Tibial artery (tissue), 4 donors: Measurements from ENCODE around the gene NTPCR.

ENCODE experiments used
- DNase-seq, 2 donors: peaks; one replicate each; pipeline ENCODE4 v3.0.0-alpha.2; 2019
- H3K27ac ChIP-seq, 2 donors: fragments of 200-600 bp; sonication (generic) in 1 of 2; 1 replicate in 1 of 2; 2 replicates in 1 of 2; pipeline ENCODE4 v1.5.1; 2018 to 2019; ENCODE audit warnings: mild to moderate bottlenecking in 1 of 2
- H3K27me3 ChIP-seq, 2 donors: fragments of 200-600 bp; sonication (generic) in 1 of 2; one replicate each; pipeline versions ENCODE4 v1.5.1 to v1.6.0; 2016 to 2019
- H3K36me3 ChIP-seq, 3 donors: fragments of 200-600 bp; sonication (generic) in 2 of 3; one replicate each; pipeline ENCODE4 v1.5.1; 2016 to 2019; ENCODE audit warnings: mild to moderate bottlenecking in 2 of 3
- H3K4me1 ChIP-seq, 4 donors: fragments of 200-600 bp; sonication (generic) in 2 of 4; 1 replicate in 3 of 4; 2 replicates in 1 of 4; pipeline ENCODE4 v1.5.1; 2016 to 2019
- H3K4me3 ChIP-seq, 2 donors: fragments of 200-600 bp; sonication (generic) in 1 of 2; 1 replicate in 1 of 2; 2 replicates in 1 of 2; pipeline ENCODE4 v1.5.1; 2018 to 2019; ENCODE audit warnings: mild to moderate bottlenecking in 2 of 2
- H3K9me3 ChIP-seq, 3 donors: fragments of 200-600 bp; sonication (generic) in 1 of 3; one replicate each; pipeline ENCODE4 v1.5.1; 2016 to 2019
- CTCF ChIP-seq, 2 experiments: fragments of 200-600 bp in 1 of 2; fragments of 450-650 bp in 1 of 2; IDR thresholded peaks; one replicate each; pipeline ENCODE4 v1.5.1; 2017 to 2019; ENCODE audit warnings: antibody characterized with exemption in 2 of 2, mild to moderate bottlenecking in 1 of 2, moderate library complexity in 1 of 2
- intact Hi-C: fragments of 100-400 bp; cut with DNase I; formaldehyde crosslinking; loops from one replicate; pipeline ENCODE4 v1.15.0; 2023; ENCODE audit warnings: low total_unique reads

Gene NTPCR

GRCh38 chr1:232988572-232989040, 38.2 kb downstream of the NTPCR start:
- H3K4me1 ChIP-seq, result no peaks in the 10 kb centered on the region
- no peaks in the 10 kb centered on the region for H3K27me3 ChIP-seq
- H3K27ac ChIP-seq, result no peak overlapping the region
- no peaks in the 10 kb centered on the region for H3K9me3 ChIP-seq
- no peak overlapping the region for H3K4me3 ChIP-seq
- no peak for DNase-seq
- H3K36me3 ChIP-seq, result peaks cover 0 to 54% (median 4%) of the 10 kb centered on the region in 3 donors
- intact Hi-C loops, result no loop called here
- no peak for TF ChIP-seq CTCF (IDR thresholded peaks at IDR 0.05)

GRCh38 chr1:232990176-232991128, 40.0 kb downstream of the NTPCR start:
- H3K9me3 ChIP-seq, result no peaks in the 10 kb centered on the region
- no peak for TF ChIP-seq CTCF (IDR thresholded peaks at IDR 0.05)
- no peak for DNase-seq
- H3K27me3 ChIP-seq, result no peaks in the 10 kb centered on the region
- H3K27ac ChIP-seq, result no peak overlapping the region
- no peak overlapping the region for H3K4me3 ChIP-seq
- no peaks in the 10 kb centered on the region for H3K4me1 ChIP-seq
- intact Hi-C loops, result no loop called here
- H3K36me3 ChIP-seq, result peaks cover 0 to 54% (median 7%) of the 10 kb centered on the region in 3 donors

GRCh38 chr1:232991238-232991637, 40.8 kb downstream of the NTPCR start:
- TF ChIP-seq CTCF (IDR thresholded peaks at IDR 0.05), result no peak

GRCh38 chr1:232992227-232992626, 41.8 kb downstream of the NTPCR start:
- Histone ChIP-seq H3K36me3 (peaks cover 0 to 60% (median 4%) of the 10 kb centered on the region in 3 donors), H3K27me3 (no peaks in the 10 kb centered on the region), H3K9me3 (no peaks in the 10 kb centered on the region), H3K4me3 (no peak overlapping the region), H3K27ac (no peak overlapping the region), H3K4me1 (no peaks in the 10 kb centered on the region)
- no peak for TF ChIP-seq CTCF (IDR thresholded peaks at IDR 0.05)
- intact Hi-C loops, result no loop called here
- DNase-seq, result no peak

More at GRCh38 chr1:232991238-232991637, 40.8 kb downstream of the NTPCR start:
- no peak for DNase-seq
- intact Hi-C loops, result no loop called here
- Histone ChIP-seq H3K4me3 (no peak overlapping the region), H3K9me3 (no peaks in the 10 kb centered on the region), H3K36me3 (peaks cover 0 to 54% (median 4%) of the 10 kb centered on the region in 3 donors), H3K4me1 (no peaks in the 10 kb centered on the region), H3K27me3 (no peaks in the 10 kb centered on the region), H3K27ac (no peak overlapping the region)

- Histone ChIP-seq H3K36me3 (peaks cover 0 to 73% (median 9%) of the 10 kb centered on the region in 3 donors), H3K4me1 (no peaks in the 10 kb centered on the region), H3K27ac (no peak overlapping the region), H3K4me3 (no peak overlapping the region), H3K27me3 (no peaks in the 10 kb centered on the region), H3K9me3 (no peaks in the 10 kb centered on the region)
- DNase-seq, result no peak
- TF ChIP-seq CTCF (IDR thresholded peaks at IDR 0.05), result no peak
- intact Hi-C loops, result no loop called here
These were observed 43.1 kb downstream of the NTPCR start for GRCh38 chr1:232993555-232993954.
